ENCODE results near the gene SND1.
A peak's percentile ranks its signal among the peaks of the same experiment; 100 is the strongest.

SND1 gene

DNA sequence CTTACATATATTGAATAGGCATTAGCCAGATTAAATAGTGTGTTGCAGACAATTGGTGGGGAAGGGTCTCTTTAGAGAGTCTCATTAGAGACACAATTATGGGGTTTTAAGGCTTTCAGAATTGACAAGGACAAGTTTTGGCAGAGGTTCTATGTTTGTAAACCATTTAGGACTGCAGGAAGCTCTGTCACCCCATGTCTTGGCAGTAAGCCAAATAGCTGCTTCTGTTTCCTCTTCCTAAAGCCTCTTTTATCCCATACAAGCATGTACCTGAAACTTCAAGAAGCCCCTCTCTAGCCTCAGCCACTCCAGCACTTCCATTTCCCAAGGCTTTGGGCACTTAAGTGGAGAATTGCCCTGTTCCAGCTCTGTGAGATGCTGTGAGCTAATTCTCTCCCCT, 401.0 kb downstream of the SND1 start:
- peak; percentile 63 for DNase-seq (ENCODE audit: low read depth)
- TF ChIP-seq CTCF (IDR thresholded peaks at IDR 0.05; ENCODE audit: low read length, missing control alignments): no peak

DNA sequence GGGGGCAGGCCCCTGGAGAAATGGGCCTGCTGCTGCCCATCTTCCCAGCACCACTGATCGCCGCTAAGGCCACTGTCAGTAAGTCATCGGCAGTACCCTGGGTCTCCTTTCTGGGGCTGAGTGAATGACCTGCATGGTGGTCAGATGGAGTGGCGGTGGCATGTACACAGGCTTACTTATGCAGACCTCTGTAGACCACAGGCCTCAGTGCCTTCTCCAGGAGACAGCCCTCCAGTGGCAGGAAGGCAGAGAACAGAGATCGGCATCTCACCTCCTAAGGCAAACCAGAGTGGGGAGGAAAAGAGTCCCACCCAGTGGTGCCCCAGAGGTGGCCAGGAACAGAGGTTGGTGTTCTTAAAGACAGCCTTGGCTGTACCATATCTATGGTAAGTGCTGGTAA, 402.0 kb downstream of the SND1 start:
- no peak for DNase-seq (ENCODE audit: low read depth)
- no peak for TF ChIP-seq CTCF (IDR thresholded peaks at IDR 0.05; ENCODE audit: low read length, missing control alignments)
- no peak overlapping the region for H3K4me3 ChIP-seq (replicated peaks; ENCODE audit: low read depth, low read length)

More for the DNA sequence above, 401.0 kb downstream of the SND1 start:
- H3K4me3 ChIP-seq (replicated peaks; ENCODE audit: low read depth, low read length): no peak overlapping the region

- no peak for DNase-seq (ENCODE audit: low read depth)
- TF ChIP-seq CTCF (IDR thresholded peaks at IDR 0.05; ENCODE audit: low read length, missing control alignments): no peak
- H3K4me3 ChIP-seq (replicated peaks; ENCODE audit: low read depth, low read length): no peak overlapping the region
Observed at GRCh38 chr7:128054511-128054910, 402.5 kb downstream of the SND1 start.

DNA sequence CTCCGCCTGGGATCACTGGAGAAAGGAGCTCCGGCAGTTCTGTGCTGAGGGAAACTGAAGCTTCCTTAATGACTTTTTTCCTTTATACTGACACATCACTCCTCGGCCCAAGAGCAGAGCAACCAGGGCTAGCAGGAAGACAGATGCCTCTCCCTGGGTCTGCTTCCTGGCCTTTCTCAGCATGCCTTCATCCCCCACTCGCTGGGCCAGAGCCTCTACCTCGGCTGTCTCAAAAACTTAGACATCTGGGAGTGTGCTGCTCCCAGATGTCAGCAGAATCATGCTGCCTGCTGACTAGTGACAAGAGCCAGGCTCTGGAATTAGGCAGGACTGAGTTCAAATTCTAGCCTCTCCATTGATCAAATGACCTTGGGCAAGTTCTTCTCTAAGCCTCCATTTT, 403.6 kb downstream of the SND1 start:
- DNase-seq (ENCODE audit: low read depth): no peak
- no peak overlapping the region for H3K4me3 ChIP-seq (replicated peaks; ENCODE audit: low read depth, low read length)
- no peak for TF ChIP-seq CTCF (IDR thresholded peaks at IDR 0.05; ENCODE audit: low read length, missing control alignments)

DNA sequence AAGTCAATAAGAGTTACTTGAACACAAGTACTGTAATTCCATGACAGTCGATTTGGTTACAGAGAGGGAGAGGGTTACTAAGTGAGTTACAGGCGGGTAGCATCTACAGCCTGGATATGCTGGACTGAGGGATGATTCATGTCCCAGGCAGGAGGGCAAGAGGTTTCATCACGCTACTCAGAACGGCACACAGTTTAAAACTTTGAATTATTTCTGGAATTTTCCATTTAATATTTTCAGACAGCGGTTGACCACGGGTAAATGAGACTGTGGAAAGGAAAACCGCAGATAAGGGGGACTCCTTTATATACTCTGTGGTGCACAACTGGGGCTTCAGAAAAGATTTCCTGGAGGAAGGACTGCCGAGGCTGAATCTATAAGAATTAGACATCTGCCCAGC, 404.9 kb downstream of the SND1 start:
- peak; percentile 83 for DNase-seq (ENCODE audit: low read depth)
- H3K4me3 ChIP-seq (replicated peaks; ENCODE audit: low read depth, low read length): no peak overlapping the region
- TF ChIP-seq CTCF (IDR thresholded peaks at IDR 0.05; ENCODE audit: low read length, missing control alignments): no peak

DNA sequence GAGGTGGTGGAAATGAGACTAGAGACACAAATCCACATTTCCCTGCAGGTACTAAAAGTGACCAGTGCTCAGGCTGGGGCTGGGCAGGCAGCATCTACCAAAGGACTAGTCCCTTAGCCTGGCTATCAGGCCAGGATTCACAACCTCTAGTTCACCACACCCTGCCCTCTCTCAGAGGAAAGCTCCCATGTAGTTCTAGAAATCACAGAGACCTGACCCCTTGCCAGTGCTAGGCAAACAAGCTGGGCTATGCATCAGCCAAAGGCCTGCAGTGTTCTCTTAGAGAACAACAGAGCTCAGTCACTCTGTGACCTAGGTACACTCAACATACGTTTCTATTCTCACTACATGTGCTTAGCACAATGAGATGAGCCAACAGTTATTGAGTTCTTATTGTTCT, 405.9 kb downstream of the SND1 start:
- no peak overlapping the region for H3K4me3 ChIP-seq (replicated peaks; ENCODE audit: low read depth, low read length)
- no peak for DNase-seq (ENCODE audit: low read depth)
- TF ChIP-seq CTCF (IDR thresholded peaks at IDR 0.05; ENCODE audit: low read length, missing control alignments): no peak

- no peak for TF ChIP-seq CTCF (IDR thresholded peaks at IDR 0.05; ENCODE audit: low read length, missing control alignments)
Observed at GRCh38 chr7:128059143-128059988, 407.4 kb downstream of the SND1 start.

More at GRCh38 chr7:128059143-128059988, 407.4 kb downstream of the SND1 start:
- H3K4me3 ChIP-seq (replicated peaks; ENCODE audit: low read depth, low read length): no peak overlapping the region
- DNase-seq (ENCODE audit: low read depth): peak; percentile 10
